SKM-1 (cell line): ENCODE data around the gene AGAP1.

Experiments used
- DNase-seq: peaks from one replicate; lab custom pipeline; 2025; ENCODE audit not compliant: unreplicated experiment; lab: John Stamatoyannopoulos, UW

Gene AGAP1

DNA sequence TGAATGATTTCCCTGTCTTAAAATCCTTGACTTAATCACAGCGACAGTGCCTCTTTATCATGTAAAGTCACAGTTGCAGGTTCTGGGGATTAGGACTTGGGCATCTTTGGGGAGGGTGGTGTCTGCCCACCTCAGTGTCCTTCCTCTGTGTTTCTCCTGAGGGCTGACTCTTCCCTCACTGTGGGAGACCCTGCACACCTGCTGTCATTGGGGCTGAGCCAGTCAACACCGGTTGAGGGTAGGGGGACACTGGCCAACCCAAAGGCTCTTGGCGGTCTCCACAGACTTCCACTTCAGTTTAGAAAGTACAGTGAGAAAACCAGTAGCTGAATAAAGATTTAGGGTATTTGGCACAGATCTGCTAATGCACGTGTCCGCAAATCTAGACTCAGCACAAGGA lies 36.9 kb downstream of the AGAP1 start:
- no peak for DNase-seq

DNA sequence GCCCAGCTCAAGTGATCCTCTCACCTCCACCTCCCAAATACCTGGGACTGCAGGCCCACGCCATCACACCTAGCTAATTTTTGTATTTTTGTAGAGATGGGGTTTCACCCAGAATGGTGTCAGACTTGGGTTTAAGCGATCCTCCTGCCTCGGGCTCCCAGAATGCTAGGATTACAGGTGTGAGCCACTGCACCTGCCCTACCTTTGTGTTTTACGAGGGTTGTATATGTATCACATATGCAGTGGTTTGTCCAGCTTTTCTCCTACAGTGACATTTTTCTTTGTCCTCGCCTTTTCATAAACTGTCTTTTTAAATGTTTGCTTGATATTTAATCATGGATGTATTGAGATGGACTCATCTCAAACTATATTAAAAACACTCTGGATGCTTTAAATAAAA lies 38.5 kb downstream of the AGAP1 start:
- DNase-seq, result no peak

- DNase-seq, result no peak
Measured at GRCh38 chr2:235533198-235533597, 39.4 kb downstream of the AGAP1 start.

DNA sequence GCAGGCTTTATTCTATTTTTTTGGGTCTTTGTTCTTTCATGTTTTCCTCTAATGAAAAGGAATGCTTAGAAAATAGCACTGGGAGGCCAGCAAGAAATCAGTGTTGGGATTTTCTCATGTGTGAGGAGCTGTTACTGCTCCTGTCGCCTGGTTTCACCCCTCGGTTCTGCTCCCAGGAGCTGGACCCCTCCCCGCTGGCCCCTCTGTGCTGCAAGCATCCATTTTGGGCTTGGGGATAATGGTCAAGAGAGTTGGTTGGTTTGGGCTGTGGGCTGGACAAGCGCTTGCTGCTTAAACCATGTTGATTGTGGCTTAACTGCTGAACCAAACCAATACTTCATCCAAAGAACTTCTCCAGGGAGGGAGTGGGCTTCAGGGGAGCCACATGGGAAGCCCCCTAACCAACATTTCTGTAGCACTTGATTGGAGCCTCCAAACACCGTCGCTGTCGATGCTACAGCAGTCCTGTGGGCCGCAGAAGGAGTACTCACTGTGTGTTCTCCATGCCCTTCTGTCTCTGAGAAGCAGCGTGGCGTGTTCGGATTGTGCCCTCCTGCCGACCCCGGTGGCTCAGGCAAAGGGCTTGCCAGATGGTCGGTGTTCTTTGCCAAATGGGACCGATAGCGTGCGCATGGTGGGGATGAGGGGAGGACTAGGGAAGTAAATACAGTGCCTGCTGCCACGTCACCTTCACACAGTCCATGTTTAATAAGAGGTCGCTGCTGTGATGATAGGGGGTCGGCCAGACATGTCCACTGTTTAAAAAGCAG lies 40.0 kb downstream of the AGAP1 start:
- DNase-seq, result no peak

DNA sequence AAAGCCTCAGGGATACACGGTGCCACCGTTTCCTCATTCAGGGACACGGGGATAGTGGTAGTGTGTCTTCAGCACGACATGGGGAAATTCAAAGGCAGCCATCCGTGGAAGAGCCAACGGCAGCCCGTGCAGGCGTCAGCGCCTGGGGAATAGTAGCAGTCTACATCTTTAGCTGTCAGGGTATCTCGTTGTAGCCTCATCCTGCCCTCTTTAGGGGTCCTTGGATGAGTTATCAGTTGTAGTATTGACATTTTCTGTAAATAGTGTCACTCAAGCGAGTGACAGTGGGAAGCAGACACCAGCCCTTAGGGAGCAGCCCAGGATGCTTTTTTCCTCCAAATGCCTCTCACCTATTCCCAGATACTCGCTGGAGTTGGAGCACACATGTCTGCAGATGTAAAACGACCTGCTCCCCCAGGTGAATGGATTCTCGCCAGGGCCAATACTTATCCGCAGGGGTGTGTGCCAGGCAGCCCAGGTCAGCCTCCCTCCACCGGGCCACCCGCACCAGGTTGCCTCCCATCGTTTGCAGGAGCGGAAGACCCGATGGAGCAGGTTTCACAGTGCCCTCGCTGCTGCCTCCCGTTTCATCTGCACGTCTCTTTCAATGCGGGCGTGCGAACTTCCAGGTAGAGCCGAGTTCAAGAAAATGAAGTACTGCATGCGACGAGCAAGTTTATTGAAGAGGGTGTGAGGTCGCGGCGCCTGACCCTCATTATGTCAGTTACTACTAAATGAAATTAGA lies 41.0 kb downstream of the AGAP1 start:
- DNase-seq, result no peak

DNA sequence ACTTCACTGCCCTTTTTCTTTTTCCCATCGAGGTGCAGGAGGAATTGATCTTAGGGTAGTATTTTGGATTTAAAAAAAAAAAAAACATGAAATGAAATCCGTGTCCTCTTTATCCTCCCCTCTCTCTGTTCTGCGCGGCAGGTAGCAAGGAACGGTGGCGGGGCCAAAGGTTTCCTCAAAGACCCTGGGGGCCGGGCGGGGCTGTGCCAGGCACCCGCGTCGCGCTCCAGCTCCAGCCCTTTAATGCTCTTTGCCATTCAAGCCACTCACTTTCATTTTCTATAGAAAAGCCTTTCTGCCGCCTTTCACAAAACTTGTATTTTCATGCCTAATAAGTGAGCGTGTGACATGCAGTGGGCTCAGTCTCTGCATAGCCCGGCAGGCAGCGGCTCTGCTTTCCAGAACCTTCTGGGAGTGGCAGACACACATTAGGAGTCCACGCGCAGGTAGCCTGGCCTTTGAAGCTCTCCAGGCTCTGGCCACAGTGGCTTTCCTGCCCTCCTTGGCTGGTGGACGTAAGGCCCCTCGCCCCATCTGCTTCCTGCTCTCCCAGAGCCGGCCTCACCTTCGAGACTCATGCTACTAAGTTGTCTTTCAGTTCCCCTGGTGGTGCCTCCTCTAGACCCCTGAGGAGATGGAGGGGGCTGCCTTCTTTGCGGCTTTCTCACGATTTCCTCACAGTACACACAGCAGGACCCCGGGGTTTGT lies 41.7 kb downstream of the AGAP1 start:
- DNase-seq, result no peak

GRCh38 chr2:235536711-235537110 lies 42.9 kb downstream of the AGAP1 start:
- DNase-seq, result no peak

DNA sequence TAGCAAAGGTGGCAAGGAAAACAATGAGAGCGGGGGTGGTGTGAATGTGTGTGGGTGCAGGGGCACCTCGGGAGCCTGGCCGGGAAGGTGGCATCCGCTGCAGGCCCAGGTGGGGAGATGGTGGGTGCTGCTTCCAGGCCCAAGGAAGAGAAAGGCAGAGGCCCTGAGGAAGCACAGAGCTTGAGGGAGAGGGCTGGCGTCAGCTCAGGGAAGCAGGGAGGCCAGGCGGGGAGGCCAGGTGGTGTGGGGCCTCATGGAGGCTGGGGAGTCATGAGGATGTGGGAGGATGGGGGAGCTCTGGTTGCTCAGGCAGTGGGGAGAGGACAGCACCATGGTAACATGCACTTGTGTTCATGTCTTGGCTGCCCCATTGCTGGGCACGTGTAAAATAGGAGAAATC lies 43.3 kb downstream of the AGAP1 start:
- no peak for DNase-seq

DNA sequence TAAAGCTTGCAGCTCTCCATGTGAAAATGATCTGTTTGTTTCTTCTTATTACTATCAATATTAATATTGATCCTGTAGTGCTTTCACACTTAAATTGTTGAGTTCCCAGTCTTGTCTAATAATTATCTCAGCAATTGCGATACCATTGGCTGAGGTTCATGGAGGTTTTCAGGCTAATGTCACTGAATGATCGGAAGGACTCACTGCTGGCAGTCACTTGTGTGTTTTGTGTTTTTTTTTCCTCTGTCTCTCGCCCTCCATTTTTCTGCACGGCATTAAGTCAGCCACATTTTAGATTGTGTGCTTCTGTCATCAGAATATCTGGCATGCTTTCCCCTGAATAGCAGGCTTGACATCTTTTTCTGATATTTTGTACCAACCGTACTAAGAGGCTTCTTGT lies 43.7 kb downstream of the AGAP1 start:
- no peak for DNase-seq

- DNase-seq, result no peak
Measured at GRCh38 chr2:235538144-235538639, 44.3 kb downstream of the AGAP1 start.

DNA sequence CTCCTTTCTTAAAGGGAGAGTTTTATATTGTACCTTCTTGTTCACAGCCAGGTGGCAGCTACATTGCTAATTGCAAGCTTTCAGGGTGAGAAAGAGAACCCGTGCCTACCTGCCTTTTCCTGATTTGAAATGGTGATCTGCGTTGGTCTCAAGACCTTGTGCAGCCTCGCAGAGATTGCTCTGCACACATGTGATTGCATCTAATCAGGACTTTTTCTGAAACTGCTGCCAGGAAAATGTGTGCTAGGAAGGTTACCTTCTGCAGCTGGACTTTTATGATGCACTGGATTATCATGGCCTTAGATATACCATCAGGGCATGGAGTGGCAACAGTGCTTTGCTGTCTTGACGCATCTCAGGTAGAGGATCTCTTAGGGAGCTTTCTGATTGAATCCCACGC lies 45.1 kb downstream of the AGAP1 start:
- DNase-seq, result no peak

DNA sequence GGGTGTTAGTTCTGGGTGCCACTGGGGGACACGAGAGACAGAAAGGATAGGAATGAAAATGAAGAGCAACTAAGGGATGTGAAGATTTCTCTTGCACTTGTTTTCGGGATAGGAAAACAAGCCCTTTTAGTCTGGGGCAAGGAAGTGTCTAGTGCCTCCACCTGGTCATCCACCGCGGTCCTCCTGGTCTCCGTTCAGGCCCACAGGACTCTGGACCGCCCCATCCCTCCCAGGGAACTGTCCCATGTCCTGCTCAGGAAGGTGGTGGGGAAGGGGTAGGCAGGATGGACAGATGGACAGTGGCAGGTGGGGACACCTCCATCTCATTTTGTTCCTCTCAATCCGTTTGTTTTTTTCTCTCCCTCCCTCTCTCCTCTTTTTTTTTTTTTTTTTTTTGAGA lies 45.9 kb downstream of the AGAP1 start:
- no peak for DNase-seq

- DNase-seq, result no peak
Measured at GRCh38 chr2:235541016-235541415, 47.2 kb downstream of the AGAP1 start.

DNA sequence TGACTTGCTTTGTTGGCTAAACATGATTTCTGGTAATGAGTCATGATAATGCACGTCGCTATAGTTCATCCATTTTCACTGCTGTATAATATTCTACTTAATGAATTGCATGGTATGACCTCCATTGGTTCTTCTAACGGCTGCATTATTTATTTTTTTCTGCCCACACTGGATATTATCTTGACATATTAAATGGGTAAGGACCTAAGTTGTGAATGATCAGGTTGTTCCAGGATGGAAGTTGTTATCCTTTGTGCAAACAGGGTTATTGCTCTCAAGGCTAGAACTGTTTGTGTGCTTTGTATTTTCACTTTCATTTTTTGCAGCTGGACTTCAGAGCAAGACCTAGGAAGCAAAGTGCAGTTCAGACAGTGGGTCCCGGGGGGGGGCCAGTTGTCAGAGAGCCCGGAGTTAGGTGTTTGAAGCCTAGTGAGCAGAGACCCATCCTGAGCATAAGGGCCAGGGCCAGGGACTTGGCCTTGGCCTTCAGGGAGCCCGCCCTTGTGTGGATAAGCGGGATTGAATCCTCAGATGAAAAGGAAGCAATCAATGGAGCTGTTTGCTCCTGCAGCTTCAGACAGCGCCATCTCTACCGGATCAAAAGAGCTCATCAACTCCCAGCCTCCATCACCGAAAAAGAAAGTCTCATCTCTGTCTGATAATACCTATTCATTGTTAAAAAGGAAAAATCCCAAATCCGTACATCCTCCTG lies 48.2 kb downstream of the AGAP1 start:
- DNase-seq, result no peak

DNA sequence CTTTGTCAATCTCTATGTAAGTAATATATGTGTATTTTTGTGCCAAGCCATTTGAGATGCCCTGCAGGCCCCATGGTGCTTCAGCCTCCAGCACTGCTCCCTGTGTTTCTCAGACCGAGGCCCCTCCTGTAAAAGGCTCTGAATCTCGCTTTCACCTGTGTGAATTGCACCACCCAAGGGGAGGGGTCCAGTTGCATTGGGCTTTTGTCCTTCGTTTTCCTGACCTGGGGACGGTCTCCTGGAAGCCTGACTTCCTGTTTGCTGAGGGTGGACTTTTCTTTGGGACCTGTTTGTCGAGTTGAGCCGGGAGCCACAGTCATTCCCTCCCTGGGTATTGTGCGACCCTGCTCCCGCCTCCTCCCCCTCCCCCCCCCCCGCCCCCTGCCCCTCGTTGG lies 48.9 kb downstream of the AGAP1 start:
- DNase-seq, result no peak

DNA sequence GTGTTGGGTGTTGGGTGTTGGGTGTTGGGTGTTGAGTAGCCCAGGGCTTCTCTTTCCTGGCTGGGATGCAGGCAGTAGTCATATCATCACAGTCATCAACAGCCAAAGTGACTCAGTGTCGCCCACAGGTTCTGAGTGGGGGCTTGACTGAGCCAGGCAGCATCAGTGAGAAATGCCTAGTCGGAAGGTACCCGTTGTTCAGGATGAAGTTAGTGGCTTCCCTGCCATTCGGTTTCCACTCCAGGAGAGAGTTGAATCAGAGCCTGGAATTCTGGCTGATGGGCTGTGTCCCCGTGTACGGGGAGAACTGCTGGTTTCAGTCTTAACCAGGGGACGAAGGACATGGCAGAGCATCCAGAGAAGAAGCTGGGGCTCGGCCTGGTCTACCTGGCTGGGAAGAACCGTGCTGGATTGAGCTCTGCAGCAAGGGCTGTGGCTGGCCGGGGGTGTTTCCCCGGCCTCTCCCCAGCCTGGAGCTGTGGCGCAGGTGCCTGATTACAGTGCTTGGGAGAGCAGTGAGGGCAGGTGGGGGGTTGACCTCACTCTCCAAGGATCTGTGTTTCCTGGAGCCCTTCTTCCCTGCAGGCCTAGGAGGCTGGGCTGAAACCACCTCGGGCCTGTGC lies 49.4 kb downstream of the AGAP1 start:
- DNase-seq, result no peak

DNA sequence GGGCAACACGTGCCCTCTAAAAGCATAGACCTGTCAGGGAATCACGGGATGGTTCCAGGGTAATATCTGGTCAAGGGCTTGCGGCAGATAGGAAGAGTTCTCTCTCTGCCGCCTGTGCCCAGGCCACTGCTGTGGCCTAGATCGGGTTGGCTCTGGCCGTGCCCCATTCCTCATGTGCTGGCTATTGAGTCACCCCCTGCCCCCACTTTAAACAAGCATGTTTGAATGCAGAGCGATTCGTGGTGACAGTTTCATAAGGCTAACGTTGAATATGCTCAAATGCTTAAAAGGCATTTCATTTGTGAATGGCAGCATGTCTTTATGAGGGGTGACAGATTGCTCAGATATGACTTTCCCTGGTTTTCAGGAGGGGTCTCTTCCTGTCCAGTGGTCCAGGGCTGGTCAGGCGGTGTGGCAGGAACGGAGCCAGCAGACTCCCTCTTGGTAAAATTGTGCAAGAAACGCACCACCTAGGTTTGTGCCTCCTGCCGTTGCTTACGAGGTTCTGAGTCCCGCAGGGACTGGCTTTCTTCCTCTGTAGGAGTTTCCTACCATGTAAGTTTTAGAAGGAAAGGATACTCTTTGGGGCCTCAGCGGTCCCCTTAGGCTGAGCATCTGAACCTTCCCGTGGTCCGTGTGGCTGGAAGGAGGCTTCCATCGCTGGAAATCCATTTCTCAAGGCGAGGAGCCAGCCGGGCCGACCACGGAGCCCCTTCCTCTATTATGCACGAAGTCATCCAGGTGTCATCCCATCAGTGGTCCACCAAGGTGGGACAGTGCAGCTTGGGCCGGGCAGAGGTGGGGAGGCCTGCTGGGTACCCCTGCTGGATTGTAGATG lies 50.2 kb downstream of the AGAP1 start:
- no peak for DNase-seq

DNA sequence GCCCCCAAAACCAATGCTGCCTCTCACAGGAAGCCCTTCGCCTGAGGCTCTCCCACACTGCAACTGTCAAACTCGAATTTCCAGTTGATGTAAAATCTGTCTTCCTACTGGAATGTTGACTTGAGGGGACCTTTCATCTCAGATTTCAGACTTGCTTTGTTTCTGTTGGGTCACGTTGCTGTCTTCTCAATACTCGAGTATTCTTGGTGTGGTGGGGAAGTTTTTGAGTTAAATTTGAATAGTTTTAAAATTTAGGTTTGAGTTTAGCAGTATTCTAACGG lies 50.8 kb downstream of the AGAP1 start:
- DNase-seq, result no peak

GRCh38 chr2:235545339-235546150 lies 51.7 kb downstream of the AGAP1 start:
- DNase-seq, result no peak

- DNase-seq, result no peak
Measured at GRCh38 chr2:235546151-235546435, 52.2 kb downstream of the AGAP1 start.
